DND-41 (cell line): ENCODE results near the gene UBE2H.

Experiments used
- EZH2 ChIP-seq: IDR thresholded peaks from 3 replicates; pipeline ENCODE4 v1.6.1; 2012; ENCODE audit warnings: borderline replicate concordance, low read depth, mild to moderate bottlenecking, moderate library complexity, low read length, inconsistent platforms; ENCODE audit not compliant: severe bottlenecking
- TF ChIP-seq, protein P1 (sequence below): IDR thresholded peaks from 2 replicates; pipeline ENCODE4 v1.5.1; 2012; ENCODE audit warnings: borderline replicate concordance, low read length, moderate library complexity, mild to moderate bottlenecking; ENCODE audit not compliant: poor library complexity, severe bottlenecking; ENCODE audit errors: extremely low read depth

DNA sequence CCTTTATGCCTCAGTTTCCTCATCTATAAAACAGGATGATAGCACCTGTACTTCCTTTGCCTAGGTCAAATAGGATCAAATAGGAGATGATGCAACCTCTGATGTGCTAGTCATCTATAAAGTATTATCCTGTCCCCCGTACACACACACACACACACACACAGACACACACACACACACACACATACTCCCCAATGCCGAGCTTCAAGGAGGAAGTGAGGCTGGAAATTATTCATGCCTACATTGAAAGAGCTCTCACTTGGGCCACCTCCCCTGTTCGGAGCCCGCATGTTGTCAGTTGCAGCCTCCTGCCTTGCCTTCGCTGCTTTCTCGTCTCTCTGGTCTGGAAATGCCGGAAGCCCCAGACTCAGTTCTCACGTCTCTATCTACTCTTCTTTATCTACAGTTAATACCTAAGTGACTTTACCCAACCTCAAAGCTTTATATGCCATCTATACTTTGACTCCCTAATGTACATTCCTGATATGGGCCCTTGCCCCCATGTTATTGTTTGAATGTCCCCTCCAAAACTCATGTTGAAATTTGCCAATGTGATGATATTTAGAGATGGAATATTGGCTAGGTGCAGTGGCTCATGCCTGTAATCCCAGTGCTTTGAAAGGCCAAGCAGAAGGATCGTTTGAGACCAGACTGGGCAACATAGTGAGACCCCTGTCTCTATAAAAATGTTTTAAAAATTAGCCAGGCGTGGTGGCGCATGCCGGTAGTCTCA is 6.9 kb upstream of the UBE2H start:
- TF ChIP-seq, protein P1, sequence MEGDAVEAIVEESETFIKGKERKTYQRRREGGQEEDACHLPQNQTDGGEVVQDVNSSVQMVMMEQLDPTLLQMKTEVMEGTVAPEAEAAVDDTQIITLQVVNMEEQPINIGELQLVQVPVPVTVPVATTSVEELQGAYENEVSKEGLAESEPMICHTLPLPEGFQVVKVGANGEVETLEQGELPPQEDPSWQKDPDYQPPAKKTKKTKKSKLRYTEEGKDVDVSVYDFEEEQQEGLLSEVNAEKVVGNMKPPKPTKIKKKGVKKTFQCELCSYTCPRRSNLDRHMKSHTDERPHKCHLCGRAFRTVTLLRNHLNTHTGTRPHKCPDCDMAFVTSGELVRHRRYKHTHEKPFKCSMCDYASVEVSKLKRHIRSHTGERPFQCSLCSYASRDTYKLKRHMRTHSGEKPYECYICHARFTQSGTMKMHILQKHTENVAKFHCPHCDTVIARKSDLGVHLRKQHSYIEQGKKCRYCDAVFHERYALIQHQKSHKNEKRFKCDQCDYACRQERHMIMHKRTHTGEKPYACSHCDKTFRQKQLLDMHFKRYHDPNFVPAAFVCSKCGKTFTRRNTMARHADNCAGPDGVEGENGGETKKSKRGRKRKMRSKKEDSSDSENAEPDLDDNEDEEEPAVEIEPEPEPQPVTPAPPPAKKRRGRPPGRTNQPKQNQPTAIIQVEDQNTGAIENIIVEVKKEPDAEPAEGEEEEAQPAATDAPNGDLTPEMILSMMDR, result no peak
- TF ChIP-seq EZH2, result no peak
